ENCODE measurements around the gene DLGAP5. TPM values are rescaled to one million over a fixed set of nuclear protein-coding genes. Genes with fewer than 3 reads are reported as not detected.

DLGAP5 gene
- polyA plus RNA-seq, 1 donor from 2014 or later = 2.0 TPM

DNA sequence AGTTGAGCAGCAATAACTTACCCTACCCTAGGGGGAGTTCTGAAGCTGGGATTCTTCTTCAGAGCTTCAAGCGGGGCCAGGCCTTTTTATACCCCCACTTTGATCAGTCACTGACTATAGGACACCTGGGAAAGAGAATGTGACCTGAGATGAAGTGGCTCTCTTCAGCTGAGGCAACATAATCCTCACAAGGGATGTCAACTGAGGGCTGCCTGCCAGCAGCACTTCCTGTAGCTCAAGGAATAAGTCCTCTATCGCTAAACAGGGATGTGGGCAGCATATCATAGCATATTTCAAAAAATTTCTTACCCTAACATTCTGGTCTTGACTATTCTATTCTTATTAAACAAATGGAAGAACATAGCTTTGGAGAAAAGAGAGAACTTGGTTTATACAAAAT is 45.0 kb downstream of the DLGAP5 start:
- Histone ChIP-seq H3K79me2 (replicated peaks; ENCODE audit: insufficient read depth, low read length) (no peaks in the 10 kb centered on the region), H3K9me3 (ENCODE audit: low read length) (no peaks in the 10 kb centered on the region), H3K4me3 (ENCODE audit: low read length) (no peak overlapping the region), H3K9me2 (ENCODE audit: insufficient read depth, low read length) (no peaks in the 10 kb centered on the region), H3K9ac (ENCODE audit: low read length) (no peak overlapping the region), H3K27ac (ENCODE audit: low read length) (no peak overlapping the region), H3K4me2 (ENCODE audit: low read length) (no peak overlapping the region), H3F3A (ENCODE audit: insufficient read depth, low read length, poor library complexity, severe bottlenecking) (no peaks in the 10 kb centered on the region), H2AFZ (ENCODE audit: low read depth, low read length) (no peak overlapping the region), H3K27me3 (ENCODE audit: insufficient read depth, low read depth, low read length) (no peaks in the 10 kb centered on the region), H4K20me1 (ENCODE audit: insufficient read depth) (no peaks in the 10 kb centered on the region), H3K36me3 (ENCODE audit: insufficient read depth, low read length) (no peaks in the 10 kb centered on the region)
- TF ChIP-seq TAF1 (IDR thresholded peaks at IDR 0.05; ENCODE audit: low read depth) (no peak), EZH2 (IDR thresholded peaks at IDR 0.05; ENCODE audit: borderline replicate concordance, insufficient read depth, low read length, poor library complexity, severe bottlenecking) (no peak), EP300 (conservative IDR thresholded peaks at IDR 0.05; ENCODE audit: poor library complexity, severe bottlenecking) (no peak)
- TF ChIP-seq, protein P1, sequence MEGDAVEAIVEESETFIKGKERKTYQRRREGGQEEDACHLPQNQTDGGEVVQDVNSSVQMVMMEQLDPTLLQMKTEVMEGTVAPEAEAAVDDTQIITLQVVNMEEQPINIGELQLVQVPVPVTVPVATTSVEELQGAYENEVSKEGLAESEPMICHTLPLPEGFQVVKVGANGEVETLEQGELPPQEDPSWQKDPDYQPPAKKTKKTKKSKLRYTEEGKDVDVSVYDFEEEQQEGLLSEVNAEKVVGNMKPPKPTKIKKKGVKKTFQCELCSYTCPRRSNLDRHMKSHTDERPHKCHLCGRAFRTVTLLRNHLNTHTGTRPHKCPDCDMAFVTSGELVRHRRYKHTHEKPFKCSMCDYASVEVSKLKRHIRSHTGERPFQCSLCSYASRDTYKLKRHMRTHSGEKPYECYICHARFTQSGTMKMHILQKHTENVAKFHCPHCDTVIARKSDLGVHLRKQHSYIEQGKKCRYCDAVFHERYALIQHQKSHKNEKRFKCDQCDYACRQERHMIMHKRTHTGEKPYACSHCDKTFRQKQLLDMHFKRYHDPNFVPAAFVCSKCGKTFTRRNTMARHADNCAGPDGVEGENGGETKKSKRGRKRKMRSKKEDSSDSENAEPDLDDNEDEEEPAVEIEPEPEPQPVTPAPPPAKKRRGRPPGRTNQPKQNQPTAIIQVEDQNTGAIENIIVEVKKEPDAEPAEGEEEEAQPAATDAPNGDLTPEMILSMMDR (IDR thresholded peaks at IDR 0.05; ENCODE audit: poor library complexity, severe bottlenecking) = no peak
- TF ChIP-seq, protein P2, sequence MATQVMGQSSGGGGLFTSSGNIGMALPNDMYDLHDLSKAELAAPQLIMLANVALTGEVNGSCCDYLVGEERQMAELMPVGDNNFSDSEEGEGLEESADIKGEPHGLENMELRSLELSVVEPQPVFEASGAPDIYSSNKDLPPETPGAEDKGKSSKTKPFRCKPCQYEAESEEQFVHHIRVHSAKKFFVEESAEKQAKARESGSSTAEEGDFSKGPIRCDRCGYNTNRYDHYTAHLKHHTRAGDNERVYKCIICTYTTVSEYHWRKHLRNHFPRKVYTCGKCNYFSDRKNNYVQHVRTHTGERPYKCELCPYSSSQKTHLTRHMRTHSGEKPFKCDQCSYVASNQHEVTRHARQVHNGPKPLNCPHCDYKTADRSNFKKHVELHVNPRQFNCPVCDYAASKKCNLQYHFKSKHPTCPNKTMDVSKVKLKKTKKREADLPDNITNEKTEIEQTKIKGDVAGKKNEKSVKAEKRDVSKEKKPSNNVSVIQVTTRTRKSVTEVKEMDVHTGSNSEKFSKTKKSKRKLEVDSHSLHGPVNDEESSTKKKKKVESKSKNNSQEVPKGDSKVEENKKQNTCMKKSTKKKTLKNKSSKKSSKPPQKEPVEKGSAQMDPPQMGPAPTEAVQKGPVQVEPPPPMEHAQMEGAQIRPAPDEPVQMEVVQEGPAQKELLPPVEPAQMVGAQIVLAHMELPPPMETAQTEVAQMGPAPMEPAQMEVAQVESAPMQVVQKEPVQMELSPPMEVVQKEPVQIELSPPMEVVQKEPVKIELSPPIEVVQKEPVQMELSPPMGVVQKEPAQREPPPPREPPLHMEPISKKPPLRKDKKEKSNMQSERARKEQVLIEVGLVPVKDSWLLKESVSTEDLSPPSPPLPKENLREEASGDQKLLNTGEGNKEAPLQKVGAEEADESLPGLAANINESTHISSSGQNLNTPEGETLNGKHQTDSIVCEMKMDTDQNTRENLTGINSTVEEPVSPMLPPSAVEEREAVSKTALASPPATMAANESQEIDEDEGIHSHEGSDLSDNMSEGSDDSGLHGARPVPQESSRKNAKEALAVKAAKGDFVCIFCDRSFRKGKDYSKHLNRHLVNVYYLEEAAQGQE (IDR thresholded peaks at IDR 0.05; ENCODE audit: borderline replicate concordance) = no peak

DNA sequence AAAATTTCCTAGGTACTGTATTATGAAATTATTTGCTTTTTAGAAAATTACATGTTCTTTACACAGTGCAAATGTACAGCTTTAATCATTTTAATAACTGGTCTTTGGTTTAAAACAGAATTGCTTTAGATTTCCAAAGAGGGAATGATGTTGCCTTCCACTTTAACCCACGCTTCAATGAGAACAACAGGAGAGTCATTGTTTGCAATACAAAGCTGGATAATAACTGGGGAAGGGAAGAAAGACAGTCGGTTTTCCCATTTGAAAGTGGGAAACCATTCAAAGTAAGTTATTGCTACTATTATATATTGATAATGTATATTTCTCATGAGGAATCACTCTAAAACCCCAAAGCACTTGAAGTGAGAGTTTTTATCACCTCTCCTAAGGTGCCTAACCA is 48.9 kb downstream of the DLGAP5 start:
- Histone ChIP-seq H3K27ac (ENCODE audit: low read length) (no peak overlapping the region), H3K27me3 (ENCODE audit: insufficient read depth, low read depth, low read length) (no peaks in the 10 kb centered on the region), H3K4me2 (ENCODE audit: low read length) (no peak overlapping the region), H3K79me2 (replicated peaks; ENCODE audit: insufficient read depth, low read length) (no peaks in the 10 kb centered on the region), H3F3A (ENCODE audit: insufficient read depth, low read length, poor library complexity, severe bottlenecking) (no peaks in the 10 kb centered on the region), H4K20me1 (ENCODE audit: insufficient read depth) (no peaks in the 10 kb centered on the region), H3K9me3 (ENCODE audit: low read length) (no peaks in the 10 kb centered on the region), H3K9me2 (ENCODE audit: insufficient read depth, low read length) (no peaks in the 10 kb centered on the region), H3K36me3 (ENCODE audit: insufficient read depth, low read length) (no peaks in the 10 kb centered on the region), H3K4me3 (ENCODE audit: low read length) (no peak overlapping the region), H2AFZ (ENCODE audit: low read depth, low read length) (no peak overlapping the region), H3K9ac (ENCODE audit: low read length) (no peak overlapping the region)
- TF ChIP-seq SMC3 (conservative IDR thresholded peaks at IDR 0.05; ENCODE audit: poor library complexity) (no peak), EZH2 (IDR thresholded peaks at IDR 0.05; ENCODE audit: borderline replicate concordance, insufficient read depth, low read length, poor library complexity, severe bottlenecking) (no peak), RAD21 (conservative IDR thresholded peaks at IDR 0.05) (no peak), POLR2AphosphoS5 (IDR thresholded peaks at IDR 0.05) (no peak), TAF1 (IDR thresholded peaks at IDR 0.05; ENCODE audit: low read depth) (no peak), MXI1 (conservative IDR thresholded peaks at IDR 0.05; ENCODE audit: poor library complexity, severe bottlenecking) (no peak), EP300 (conservative IDR thresholded peaks at IDR 0.05; ENCODE audit: poor library complexity, severe bottlenecking) (no peak)
- TF ChIP-seq, protein P2 (IDR thresholded peaks at IDR 0.05; ENCODE audit: borderline replicate concordance) = no peak
- TF ChIP-seq, protein P1 (IDR thresholded peaks at IDR 0.05; ENCODE audit: poor library complexity, severe bottlenecking) = no peak
